ENCODE data around the gene RPS2.

Gene RPS2

DNA sequence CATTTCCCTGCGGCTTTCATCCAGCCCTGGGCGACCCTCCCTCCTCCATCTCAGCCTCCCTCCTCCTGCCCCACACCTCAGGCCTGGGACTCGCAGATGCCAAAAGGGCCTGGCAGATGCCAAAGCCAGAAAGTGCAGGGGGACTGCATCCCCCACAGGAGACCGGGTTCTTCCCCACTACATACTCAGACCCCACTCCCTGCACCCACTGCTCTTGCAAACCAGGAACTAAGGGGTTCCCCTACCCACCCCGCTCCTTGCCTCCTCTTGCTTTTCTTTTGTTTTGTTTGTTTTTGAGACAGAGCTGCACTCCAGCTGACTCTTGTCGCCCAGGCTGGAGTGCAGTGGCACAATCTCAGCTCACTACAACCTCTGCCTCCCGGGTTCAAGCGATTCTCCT, 49.6 kb downstream of the RPS2 start:
- Histone ChIP-seq H3K4me1 (ENCODE audit: low read length) (no peaks in the 10 kb centered on the region), H4K20me1 (ENCODE audit: insufficient read depth, low read length) (no peaks in the 10 kb centered on the region), H3K9me3 (ENCODE audit: insufficient read depth, low read length) (no peaks in the 10 kb centered on the region), H2AFZ (ENCODE audit: low read depth, low read length) (no peak overlapping the region), H3K27me3 (ENCODE audit: low read depth, low read length) (no peaks in the 10 kb centered on the region), H3K27ac (ENCODE audit: low read length) (no peak overlapping the region), H3K36me3 (replicated peaks; ENCODE audit: low read depth, low read length) (no peaks in the 10 kb centered on the region), H3K79me2 (ENCODE audit: low read length) (no peaks in the 10 kb centered on the region), H3K4me2 (ENCODE audit: low read length) (no peak overlapping the region), H3K4me3 (ENCODE audit: low read length) (no peak overlapping the region), H3K9ac (ENCODE audit: low read length) (no peak overlapping the region)
- no peak for TF ChIP-seq EZH2phosphoT487 (IDR thresholded peaks at IDR 0.05; ENCODE audit: low read depth)
- TF ChIP-seq, protein P1, sequence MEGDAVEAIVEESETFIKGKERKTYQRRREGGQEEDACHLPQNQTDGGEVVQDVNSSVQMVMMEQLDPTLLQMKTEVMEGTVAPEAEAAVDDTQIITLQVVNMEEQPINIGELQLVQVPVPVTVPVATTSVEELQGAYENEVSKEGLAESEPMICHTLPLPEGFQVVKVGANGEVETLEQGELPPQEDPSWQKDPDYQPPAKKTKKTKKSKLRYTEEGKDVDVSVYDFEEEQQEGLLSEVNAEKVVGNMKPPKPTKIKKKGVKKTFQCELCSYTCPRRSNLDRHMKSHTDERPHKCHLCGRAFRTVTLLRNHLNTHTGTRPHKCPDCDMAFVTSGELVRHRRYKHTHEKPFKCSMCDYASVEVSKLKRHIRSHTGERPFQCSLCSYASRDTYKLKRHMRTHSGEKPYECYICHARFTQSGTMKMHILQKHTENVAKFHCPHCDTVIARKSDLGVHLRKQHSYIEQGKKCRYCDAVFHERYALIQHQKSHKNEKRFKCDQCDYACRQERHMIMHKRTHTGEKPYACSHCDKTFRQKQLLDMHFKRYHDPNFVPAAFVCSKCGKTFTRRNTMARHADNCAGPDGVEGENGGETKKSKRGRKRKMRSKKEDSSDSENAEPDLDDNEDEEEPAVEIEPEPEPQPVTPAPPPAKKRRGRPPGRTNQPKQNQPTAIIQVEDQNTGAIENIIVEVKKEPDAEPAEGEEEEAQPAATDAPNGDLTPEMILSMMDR (IDR thresholded peaks at IDR 0.05; ENCODE audit: low read depth, low read length): no peak

- TF ChIP-seq, protein P1 (IDR thresholded peaks at IDR 0.05; ENCODE audit: low read depth, low read length): no peak
- TF ChIP-seq EZH2phosphoT487 (IDR thresholded peaks at IDR 0.05; ENCODE audit: low read depth): no peak
- Histone ChIP-seq H4K20me1 (ENCODE audit: insufficient read depth, low read length) (no peaks in the 10 kb centered on the region), H3K27me3 (ENCODE audit: low read depth, low read length) (no peaks in the 10 kb centered on the region), H3K79me2 (ENCODE audit: low read length) (no peaks in the 10 kb centered on the region), H3K4me2 (ENCODE audit: low read length) (no peak overlapping the region), H3K36me3 (replicated peaks; ENCODE audit: low read depth, low read length) (no peaks in the 10 kb centered on the region), H3K4me1 (ENCODE audit: low read length) (no peaks in the 10 kb centered on the region), H3K9ac (ENCODE audit: low read length) (no peak overlapping the region), H3K4me3 (ENCODE audit: low read length) (no peak overlapping the region), H2AFZ (ENCODE audit: low read depth, low read length) (no peak overlapping the region), H3K27ac (ENCODE audit: low read length) (no peak overlapping the region), H3K9me3 (ENCODE audit: insufficient read depth, low read length) (no peaks in the 10 kb centered on the region)
Observed at GRCh38 chr16:1914084-1914608, 50.5 kb downstream of the RPS2 start.

GRCh38 chr16:1913327-1914083, 51.1 kb downstream of the RPS2 start:
- Histone ChIP-seq H3K4me1 (ENCODE audit: low read length) (no peaks in the 10 kb centered on the region), H3K9me3 (ENCODE audit: insufficient read depth, low read length) (no peaks in the 10 kb centered on the region), H2AFZ (ENCODE audit: low read depth, low read length) (no peak overlapping the region), H3K4me3 (ENCODE audit: low read length) (no peak overlapping the region), H3K9ac (ENCODE audit: low read length) (no peak overlapping the region), H3K36me3 (replicated peaks; ENCODE audit: low read depth, low read length) (no peaks in the 10 kb centered on the region), H3K27ac (ENCODE audit: low read length) (no peak overlapping the region), H3K4me2 (ENCODE audit: low read length) (no peak overlapping the region), H4K20me1 (ENCODE audit: insufficient read depth, low read length) (no peaks in the 10 kb centered on the region), H3K79me2 (ENCODE audit: low read length) (no peaks in the 10 kb centered on the region), H3K27me3 (ENCODE audit: low read depth, low read length) (no peaks in the 10 kb centered on the region)
- no peak for TF ChIP-seq EZH2phosphoT487 (IDR thresholded peaks at IDR 0.05; ENCODE audit: low read depth)
- TF ChIP-seq, protein P1 (IDR thresholded peaks at IDR 0.05; ENCODE audit: low read depth, low read length): no peak

DNA sequence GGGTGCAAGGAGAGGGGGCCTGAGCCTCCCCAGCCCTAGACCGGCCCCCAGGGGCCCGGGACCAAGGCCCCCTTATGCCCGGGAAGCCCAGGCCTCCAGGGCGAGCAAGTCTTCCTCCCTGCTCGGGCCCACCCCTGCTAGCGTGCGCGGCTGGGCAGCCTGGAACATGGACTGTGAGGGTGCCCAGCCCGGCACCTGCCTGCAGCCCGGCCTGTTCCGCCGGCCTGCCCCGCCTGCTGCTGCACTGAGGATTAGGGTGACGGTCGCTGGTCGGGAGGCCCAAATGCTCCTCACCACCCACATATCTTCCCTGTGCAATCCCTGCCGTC, 52.4 kb downstream of the RPS2 start:
- no peaks in the 10 kb centered on the region for H3K27me3 ChIP-seq (ENCODE audit: low read depth, low read length)

More for the DNA sequence above, 52.4 kb downstream of the RPS2 start:
- H3K9me3 ChIP-seq (ENCODE audit: insufficient read depth, low read length): no peaks in the 10 kb centered on the region
- no peaks in the 10 kb centered on the region for H3K36me3 ChIP-seq (replicated peaks; ENCODE audit: low read depth, low read length)
- no peak overlapping the region for H2AFZ ChIP-seq (ENCODE audit: low read depth, low read length)
- TF ChIP-seq, protein P1 (IDR thresholded peaks at IDR 0.05; ENCODE audit: low read depth, low read length): no peak
- no peak for TF ChIP-seq EZH2phosphoT487 (IDR thresholded peaks at IDR 0.05; ENCODE audit: low read depth)
- H3K4me2 ChIP-seq (ENCODE audit: low read length): no peak overlapping the region
- H3K27ac ChIP-seq (ENCODE audit: low read length): no peak overlapping the region
- no peak overlapping the region for H3K4me3 ChIP-seq (ENCODE audit: low read length)
- no peaks in the 10 kb centered on the region for H4K20me1 ChIP-seq (ENCODE audit: insufficient read depth, low read length)
- no peaks in the 10 kb centered on the region for H3K79me2 ChIP-seq (ENCODE audit: low read length)
- no peaks in the 10 kb centered on the region for H3K4me1 ChIP-seq (ENCODE audit: low read length)
- H3K9ac ChIP-seq (ENCODE audit: low read length): no peak overlapping the region
